Measurements from ENCODE around the gene FIGLA.

GRCh38 chr2:70738159-70738558 lies 52.3 kb downstream of the FIGLA start:
- TF ChIP-seq POLR2A (IDR thresholded peaks at IDR 0.05), result no peak
- TF ChIP-seq CTCF (IDR thresholded peaks at IDR 0.05 in 8 of 11, conservative IDR thresholded peaks at IDR 0.05 in 3 of 11), result no peak
- no peak for TF ChIP-seq POLR2AphosphoS5 (IDR thresholded peaks at IDR 0.05)
